PC-3 (cell line): ENCODE data around the gene POU2AF3. TPM values are rescaled to one million over a fixed set of nuclear protein-coding genes. Genes with fewer than 3 reads are reported as not detected.

Experiments
- ATAC-seq: fragments of 200-7000 bp; cut with Tn5 transposase; 2 replicates; pipeline ENCODE4 v1.9.1; 2020; ENCODE audit warnings: mild to moderate bottlenecking, moderate library complexity
- BruUV-seq: library from RNA; stranded (reverse); fragments of 400-500 nt; replicated peaks from 2 replicates; lab custom pipeline; 2021; lab: Mats Ljungman, UMichigan
- CTCF ChIA-PET: fragments of 300-600 bp; sonication (Branson Sonifier 250); formaldehyde crosslinking; loops from one replicate; lab custom pipeline; 2022; ENCODE audit warnings: antibody characterized with exemption; lab: Charles Lee
- POLR2A ChIA-PET: fragments of 300-600 bp; sonication (Branson Sonifier 250); formaldehyde crosslinking; loops from one replicate; lab custom pipeline; 2022; ENCODE audit warnings: antibody characterized with exemption; ENCODE audit not compliant: unreplicated experiment; lab: Charles Lee
- DNase-seq: peaks from one replicate; pipeline ENCODE4 v3.0.0-alpha.2; 2015
- H2AFZ ChIP-seq: fragments of 300-600 bp; sonication (generic); 2 replicates; pipeline ENCODE4 v1.6.0; 2016; ENCODE audit warnings: antibody characterized with exemption, low read length
- H3F3A ChIP-seq: fragments of 300-600 bp; sonication (generic); one replicate; pipeline ENCODE4 v1.6.0; 2017; ENCODE audit warnings: antibody characterized with exemption, low read length, control low read depth, mild to moderate bottlenecking; ENCODE audit not compliant: unreplicated experiment
- H3K27ac ChIP-seq: fragments of 300-600 bp; sonication (generic); 2 replicates; pipeline ENCODE4 v1.5.1; 2016; ENCODE audit warnings: mild to moderate bottlenecking, low read length
- H3K27me3 ChIP-seq: fragments of 300-600 bp; sonication (generic); 2 replicates; pipeline ENCODE4 v1.6.1; 2016; ENCODE audit warnings: low read length, mixed read lengths
- H3K36me3 ChIP-seq: fragments of 300-600 bp; sonication (generic); 2 replicates; pipeline ENCODE4 v1.6.1; 2016; ENCODE audit warnings: low read depth, mixed run types, low read length, mixed read lengths
- H3K4me1 ChIP-seq: fragments of 300-600 bp; sonication (generic); 2 replicates; pipeline ENCODE4 v1.5.1; 2016; ENCODE audit warnings: low read length; ENCODE audit not compliant: insufficient read depth
- H3K4me2 ChIP-seq: fragments of 300-600 bp; sonication (generic); 2 replicates; pipeline ENCODE4 v1.6.0; 2016; ENCODE audit warnings: low read length
- H3K4me3 ChIP-seq: fragments of 300-600 bp; sonication (generic); 2 replicates; pipeline ENCODE4 v1.5.1; 2016; ENCODE audit warnings: mild to moderate bottlenecking, low read length, mixed read lengths
- H3K79me2 ChIP-seq: fragments of 300-600 bp; sonication (generic); 2 replicates; pipeline ENCODE4 v1.6.1; 2017; ENCODE audit warnings: low read length, mixed read lengths
- H3K9ac ChIP-seq: fragments of 300-600 bp; sonication (generic); 2 replicates; pipeline ENCODE4 v1.6.0; 2016; ENCODE audit warnings: mild to moderate bottlenecking, low read length
- H3K9me2 ChIP-seq: fragments of 300-600 bp; sonication (generic); replicated peaks from 2 replicates; pipeline ENCODE4 v1.6.1; 2016; ENCODE audit warnings: mixed run types, low read length, mixed read lengths
- H3K9me3 ChIP-seq: fragments of 300-600 bp; sonication (generic); 2 replicates; pipeline ENCODE4 v1.6.1; 2016; ENCODE audit warnings: low read length, mixed read lengths
- H4K20me1 ChIP-seq: fragments of 300-600 bp; sonication (generic); 2 replicates; pipeline ENCODE4 v1.6.1; 2016; ENCODE audit warnings: low read length, mixed read lengths
- EZH2 ChIP-seq: fragments of 300-600 bp; sonication (generic); IDR thresholded peaks from one replicate; pipeline ENCODE4 v1.6.1; 2017; ENCODE audit warnings: antibody characterized with exemption, mild to moderate bottlenecking, low read length; ENCODE audit not compliant: unreplicated experiment
- EZH2phosphoT487 ChIP-seq: fragments of 300-600 bp; sonication (generic); IDR thresholded peaks from 2 replicates; pipeline ENCODE4 v1.6.1; 2018; ENCODE audit warnings: mild to moderate bottlenecking, antibody characterized with exemption, low read length, borderline replicate concordance
- intact Hi-C: fragments of 100-400 bp; cut with micrococcal nuclease; formaldehyde crosslinking; loops from 2 replicates; pipeline ENCODE4 v1.9.0; 2023
- total RNA-seq: library from RNA; depleted of rRNA; stranded (reverse); fragments of >200 nt; gene quantifications from 2 replicates; pipeline ENCODE4 v1.2.3, GENCODE V29; 2014
- TF ChIP-seq, protein P1 (sequence below): fragments of 300-600 bp; sonication (generic); conservative IDR thresholded peaks from 2 replicates; pipeline ENCODE4 v1.5.1; 2017; ENCODE audit warnings: antibody characterized with exemption, low read depth, mild to moderate bottlenecking, low read length

The POU2AF3 gene
- total RNA-seq, 1 experiment from 2014 or later = not detected

DNA sequence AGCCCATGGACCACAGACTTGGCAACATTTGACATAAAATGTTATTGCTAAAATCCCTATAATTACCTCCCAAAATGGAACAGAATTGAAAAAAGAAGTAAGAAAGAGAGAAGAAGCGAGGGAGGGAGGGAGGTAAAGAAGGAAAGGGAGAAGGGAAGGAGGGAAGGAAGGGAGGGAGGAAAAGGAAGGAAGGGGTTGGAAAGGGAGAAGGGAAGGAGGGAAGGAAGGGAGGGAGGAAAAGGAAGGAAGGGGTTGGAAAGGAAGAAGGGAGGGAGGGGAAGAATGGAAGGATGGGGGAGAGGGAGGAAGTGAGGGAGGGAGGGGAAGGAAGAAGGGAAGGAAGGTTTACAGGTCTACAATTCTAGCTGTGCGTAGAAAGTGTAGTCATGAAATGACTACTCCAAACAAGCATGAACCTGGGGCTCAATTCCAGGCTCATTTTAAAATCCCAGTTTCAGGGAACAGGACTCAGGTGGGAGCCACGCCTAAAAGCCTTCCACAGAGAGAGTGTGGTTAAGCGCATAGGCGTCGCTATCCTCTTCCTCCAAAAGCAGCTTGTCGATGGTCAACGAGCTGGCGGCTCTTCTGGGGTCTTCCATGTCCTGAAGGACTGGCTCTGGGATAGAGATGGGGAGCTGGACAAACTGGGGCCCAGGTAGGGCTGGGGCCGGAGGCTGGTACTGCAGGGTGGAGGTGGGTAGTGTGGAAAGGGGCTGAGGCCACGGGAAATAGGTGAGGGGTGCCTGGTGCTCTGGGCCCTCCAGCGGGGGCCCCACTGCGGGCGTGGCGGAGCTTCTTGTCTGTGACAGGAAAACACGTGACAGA is 55.6 kb downstream of the POU2AF3 start:
- no peak overlapping the region for H2AFZ ChIP-seq
- H3K9me3 ChIP-seq = no peaks in the 10 kb centered on the region
- H3K9ac ChIP-seq = no peak overlapping the region
- no peaks in the 10 kb centered on the region for H3K4me1 ChIP-seq
- H3K36me3 ChIP-seq = no peaks in the 10 kb centered on the region
- H3K27me3 ChIP-seq = peaks cover 45% of the 10 kb centered on the region
- H3K27ac ChIP-seq = no peak overlapping the region
- ChIA-PET CTCF (no interaction called here), POLR2A (no interaction called here)
- DNase-seq = no peak
- H3K9me2 ChIP-seq = no peaks in the 10 kb centered on the region
- no peak for ATAC-seq
- BruUV-seq = no TSS peak
- intact Hi-C loops = no loop called here
- no peak overlapping the region for H3K4me2 ChIP-seq
- no peak for TF ChIP-seq EZH2phosphoT487
- TF ChIP-seq, protein P1, sequence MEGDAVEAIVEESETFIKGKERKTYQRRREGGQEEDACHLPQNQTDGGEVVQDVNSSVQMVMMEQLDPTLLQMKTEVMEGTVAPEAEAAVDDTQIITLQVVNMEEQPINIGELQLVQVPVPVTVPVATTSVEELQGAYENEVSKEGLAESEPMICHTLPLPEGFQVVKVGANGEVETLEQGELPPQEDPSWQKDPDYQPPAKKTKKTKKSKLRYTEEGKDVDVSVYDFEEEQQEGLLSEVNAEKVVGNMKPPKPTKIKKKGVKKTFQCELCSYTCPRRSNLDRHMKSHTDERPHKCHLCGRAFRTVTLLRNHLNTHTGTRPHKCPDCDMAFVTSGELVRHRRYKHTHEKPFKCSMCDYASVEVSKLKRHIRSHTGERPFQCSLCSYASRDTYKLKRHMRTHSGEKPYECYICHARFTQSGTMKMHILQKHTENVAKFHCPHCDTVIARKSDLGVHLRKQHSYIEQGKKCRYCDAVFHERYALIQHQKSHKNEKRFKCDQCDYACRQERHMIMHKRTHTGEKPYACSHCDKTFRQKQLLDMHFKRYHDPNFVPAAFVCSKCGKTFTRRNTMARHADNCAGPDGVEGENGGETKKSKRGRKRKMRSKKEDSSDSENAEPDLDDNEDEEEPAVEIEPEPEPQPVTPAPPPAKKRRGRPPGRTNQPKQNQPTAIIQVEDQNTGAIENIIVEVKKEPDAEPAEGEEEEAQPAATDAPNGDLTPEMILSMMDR = no peak
- no peak for TF ChIP-seq EZH2
- no peaks in the 10 kb centered on the region for H3F3A ChIP-seq
- H3K4me3 ChIP-seq = no peak overlapping the region
- H4K20me1 ChIP-seq = no peaks in the 10 kb centered on the region
- no peaks in the 10 kb centered on the region for H3K79me2 ChIP-seq

DNA sequence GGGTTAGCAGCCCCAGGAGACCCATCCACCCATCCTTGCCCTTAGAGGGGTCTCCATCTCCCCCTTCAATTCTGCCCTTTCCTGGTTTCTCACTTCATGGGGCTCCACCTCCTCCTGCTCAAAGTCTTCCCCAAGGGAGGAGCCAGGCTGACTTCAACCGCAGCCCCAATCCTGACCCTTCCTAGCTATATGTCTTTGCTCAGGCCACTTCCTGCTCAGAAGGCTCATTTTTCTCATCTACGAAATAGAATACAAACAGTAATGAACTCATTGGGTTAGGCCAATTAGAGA is 56.2 kb downstream of the POU2AF3 start:
- DNase-seq = no peak
- intact Hi-C loops = no loop called here
- H3K9me2 ChIP-seq = no peaks in the 10 kb centered on the region
- no peaks in the 10 kb centered on the region for H3K9me3 ChIP-seq
- no peaks in the 10 kb centered on the region for H3K36me3 ChIP-seq
- no TSS peak for BruUV-seq
- H3K79me2 ChIP-seq = no peaks in the 10 kb centered on the region
- H3F3A ChIP-seq = no peaks in the 10 kb centered on the region
- no peaks in the 10 kb centered on the region for H3K4me1 ChIP-seq
- H3K27me3 ChIP-seq = peaks cover 44% of the 10 kb centered on the region
- H3K9ac ChIP-seq = no peak overlapping the region
- H2AFZ ChIP-seq = no peak overlapping the region
- no peaks in the 10 kb centered on the region for H4K20me1 ChIP-seq
- H3K4me2 ChIP-seq = no peak overlapping the region
- ChIA-PET POLR2A (interaction anchor here (0.5 kb wide), 1 partner anchor 30 kb away, joined by 3 read pairs; no protein-coding TSS in a partner anchor), CTCF (no interaction called here)
- no peak overlapping the region for H3K4me3 ChIP-seq
- no peak overlapping the region for H3K27ac ChIP-seq
- TF ChIP-seq EZH2phosphoT487 (no peak), EZH2 (no peak)
- TF ChIP-seq, protein P1 = no peak
- no peak for ATAC-seq

DNA sequence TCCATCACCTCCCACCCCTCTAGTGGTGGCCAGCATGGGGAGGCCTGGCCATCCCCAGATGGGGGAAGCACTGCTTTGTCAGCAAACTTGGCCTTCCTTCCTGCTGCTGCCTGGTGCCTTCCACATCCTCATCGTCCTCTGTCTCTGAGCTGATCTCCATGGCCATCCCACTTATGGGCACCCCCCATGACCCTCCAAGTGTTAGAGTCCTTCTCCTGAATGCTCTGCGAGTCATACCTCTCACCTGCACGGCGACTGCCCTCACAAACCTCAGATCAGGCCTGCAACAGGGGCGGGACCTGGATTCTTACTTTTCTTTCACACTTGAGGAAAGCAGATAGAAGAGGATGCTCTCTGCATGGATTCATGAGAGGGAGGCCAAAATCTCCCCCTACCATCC is 56.8 kb downstream of the POU2AF3 start:
- H3K27me3 ChIP-seq = peaks cover 40% of the 10 kb centered on the region
- no peaks in the 10 kb centered on the region for H3K79me2 ChIP-seq
- DNase-seq (no peak), ATAC-seq (no peak)
- H2AFZ ChIP-seq = no peak overlapping the region
- H3K9ac ChIP-seq = no peak overlapping the region
- no peaks in the 10 kb centered on the region for H4K20me1 ChIP-seq
- H3F3A ChIP-seq = no peaks in the 10 kb centered on the region
- no peaks in the 10 kb centered on the region for H3K9me2 ChIP-seq
- H3K4me1 ChIP-seq = no peaks in the 10 kb centered on the region
- no peaks in the 10 kb centered on the region for H3K36me3 ChIP-seq
- TF ChIP-seq EZH2phosphoT487 (no peak), EZH2 (no peak)
- TF ChIP-seq, protein P1 = no peak
- H3K9me3 ChIP-seq = no peaks in the 10 kb centered on the region
- no peak overlapping the region for H3K4me3 ChIP-seq
- intact Hi-C loops = no loop called here
- CTCF ChIA-PET = no interaction called here
- BruUV-seq = no TSS peak
- POLR2A ChIA-PET = interaction anchor here (0.5 kb wide), 1 partner anchor 30 kb away, joined by 3 read pairs; no protein-coding TSS in a partner anchor
- H3K4me2 ChIP-seq = no peak overlapping the region
- H3K27ac ChIP-seq = no peak overlapping the region
